Lower lobe of right lung (tissue), 2 donors: ENCODE data around the gene IRF1. TPM values are rescaled to one million over a fixed set of nuclear protein-coding genes. Genes with fewer than 3 reads are reported as not detected.

Source experiments
- ATAC-seq, 2 donors: fragments of 200-7000 bp; cut with Tn5 transposase; one replicate each; pipeline ENCODE4 v1.9.1; 2020 to 2022; ENCODE audit warnings: mild to moderate bottlenecking in 2 of 2, moderate library complexity in 2 of 2
- DNase-seq: peaks from one replicate; pipeline ENCODE4 v3.0.0-alpha.2; 2020
- H3K27ac ChIP-seq: fragments of 200-600 bp; one replicate; pipeline ENCODE4 v1.8.0; 2022
- H3K27me3 ChIP-seq: fragments of 200-600 bp; one replicate; pipeline ENCODE4 v1.8.0; 2022; ENCODE audit warnings: low read depth
- H3K36me3 ChIP-seq: fragments of 200-600 bp; one replicate; pipeline ENCODE4 v1.8.0; 2022; ENCODE audit warnings: mild to moderate bottlenecking
- H3K4me1 ChIP-seq: fragments of 200-600 bp; one replicate; pipeline ENCODE4 v1.8.0; 2022
- H3K4me3 ChIP-seq: fragments of 200-600 bp; one replicate; pipeline ENCODE4 v1.8.0; 2022; ENCODE audit warnings: mild to moderate bottlenecking
- H3K9me3 ChIP-seq: fragments of 200-600 bp; one replicate; pipeline ENCODE4 v1.8.0; 2022
- intact Hi-C: fragments of 100-400 bp; cut with DNase I; formaldehyde crosslinking; loops from one replicate; pipeline ENCODE4 v1.11.0; 2022
- total RNA-seq: library from RNA; stranded (reverse); fragmentation: NEBNext Ultra II Directional; extraction: Animal tissue kit (Norgen Biotek cat#: 25700); gene quantifications from one replicate; pipeline ENCODE4 v1.2.1, GENCODE V29; 2021
- TF ChIP-seq, protein P1 (sequence below): fragments of 200-600 bp; IDR thresholded peaks from one replicate; pipeline ENCODE4 v1.8.0; 2022; ENCODE audit warnings: antibody characterized with exemption, mild to moderate bottlenecking
- donor health status: DM: no; HTN: yes; CAD: no; lungs with severe emphysema.

Gene IRF1
- total RNA-seq, 1 donor from 2014 or later: 81.2 TPM

DNA sequence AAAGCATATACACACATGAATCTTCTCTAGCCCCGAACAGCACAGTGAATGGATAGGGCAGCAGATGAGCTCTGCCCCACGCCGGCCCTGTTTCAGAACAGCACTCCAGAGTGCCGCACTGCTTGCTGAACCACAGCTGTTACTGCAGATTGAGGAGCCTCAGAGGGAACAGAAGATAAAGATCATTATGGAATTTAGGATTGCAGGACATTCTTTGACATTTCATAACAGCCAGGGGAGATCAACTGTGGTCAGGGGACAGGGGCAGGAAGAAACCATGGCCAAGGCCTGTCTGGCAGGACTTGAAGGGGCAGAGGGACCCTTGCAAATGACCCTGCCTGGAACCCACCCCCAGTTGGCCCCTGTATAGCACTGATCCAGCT is 20.6 kb downstream of the IRF1 start:
- Histone ChIP-seq H3K4me3 (no peak overlapping the region), H3K27me3 (no peaks in the 10 kb centered on the region), H3K9me3 (no peaks in the 10 kb centered on the region), H3K36me3 (peaks cover 6% of the 10 kb centered on the region), H3K27ac (peak overlapping the region; percentile 48), H3K4me1 (peaks cover 78% of the 10 kb centered on the region)
- DNase-seq (no peak), ATAC-seq (no peak)
- TF ChIP-seq, protein P1, sequence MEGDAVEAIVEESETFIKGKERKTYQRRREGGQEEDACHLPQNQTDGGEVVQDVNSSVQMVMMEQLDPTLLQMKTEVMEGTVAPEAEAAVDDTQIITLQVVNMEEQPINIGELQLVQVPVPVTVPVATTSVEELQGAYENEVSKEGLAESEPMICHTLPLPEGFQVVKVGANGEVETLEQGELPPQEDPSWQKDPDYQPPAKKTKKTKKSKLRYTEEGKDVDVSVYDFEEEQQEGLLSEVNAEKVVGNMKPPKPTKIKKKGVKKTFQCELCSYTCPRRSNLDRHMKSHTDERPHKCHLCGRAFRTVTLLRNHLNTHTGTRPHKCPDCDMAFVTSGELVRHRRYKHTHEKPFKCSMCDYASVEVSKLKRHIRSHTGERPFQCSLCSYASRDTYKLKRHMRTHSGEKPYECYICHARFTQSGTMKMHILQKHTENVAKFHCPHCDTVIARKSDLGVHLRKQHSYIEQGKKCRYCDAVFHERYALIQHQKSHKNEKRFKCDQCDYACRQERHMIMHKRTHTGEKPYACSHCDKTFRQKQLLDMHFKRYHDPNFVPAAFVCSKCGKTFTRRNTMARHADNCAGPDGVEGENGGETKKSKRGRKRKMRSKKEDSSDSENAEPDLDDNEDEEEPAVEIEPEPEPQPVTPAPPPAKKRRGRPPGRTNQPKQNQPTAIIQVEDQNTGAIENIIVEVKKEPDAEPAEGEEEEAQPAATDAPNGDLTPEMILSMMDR: no peak
- intact Hi-C loops: no loop called here

DNA sequence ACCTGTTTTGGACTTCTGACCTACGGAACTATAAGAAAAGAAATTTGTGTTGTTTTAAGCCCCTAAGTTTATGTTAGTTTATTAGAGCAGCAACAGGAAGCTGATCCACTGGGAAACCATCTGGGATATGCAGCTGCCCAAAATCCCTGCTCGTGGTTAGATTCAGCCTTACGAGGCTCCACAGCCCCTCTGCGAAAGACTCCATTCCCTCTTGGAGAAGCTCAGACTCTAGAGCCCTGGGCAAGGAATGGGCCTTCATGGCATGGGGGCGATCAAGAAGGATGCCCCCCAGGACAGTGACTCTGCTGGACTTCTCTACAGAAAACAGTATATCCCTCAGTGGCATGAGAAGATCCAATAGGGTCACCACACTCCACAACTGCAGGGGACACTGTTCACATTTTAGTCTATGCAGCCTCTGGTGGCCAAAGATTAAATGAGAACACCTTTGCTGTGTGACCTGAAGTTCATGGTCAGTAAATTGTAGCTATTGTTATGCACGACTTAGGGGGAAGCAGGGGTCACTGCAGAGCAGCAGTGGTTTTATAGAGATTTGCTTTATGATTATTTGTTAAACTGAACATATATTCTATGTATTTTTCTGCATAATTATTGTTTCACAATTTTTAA is 21.1 kb downstream of the IRF1 start:
- DNase-seq: no peak
- Histone ChIP-seq H3K27me3 (no peaks in the 10 kb centered on the region), H3K9me3 (no peaks in the 10 kb centered on the region), H3K4me1 (peaks cover 80% of the 10 kb centered on the region), H3K4me3 (no peak overlapping the region), H3K27ac (peak overlapping the region; percentile 9), H3K36me3 (peaks cover 6% of the 10 kb centered on the region)
- TF ChIP-seq, protein P1: no peak
- ATAC-seq: no peak
- intact Hi-C loops: no loop called here

DNA sequence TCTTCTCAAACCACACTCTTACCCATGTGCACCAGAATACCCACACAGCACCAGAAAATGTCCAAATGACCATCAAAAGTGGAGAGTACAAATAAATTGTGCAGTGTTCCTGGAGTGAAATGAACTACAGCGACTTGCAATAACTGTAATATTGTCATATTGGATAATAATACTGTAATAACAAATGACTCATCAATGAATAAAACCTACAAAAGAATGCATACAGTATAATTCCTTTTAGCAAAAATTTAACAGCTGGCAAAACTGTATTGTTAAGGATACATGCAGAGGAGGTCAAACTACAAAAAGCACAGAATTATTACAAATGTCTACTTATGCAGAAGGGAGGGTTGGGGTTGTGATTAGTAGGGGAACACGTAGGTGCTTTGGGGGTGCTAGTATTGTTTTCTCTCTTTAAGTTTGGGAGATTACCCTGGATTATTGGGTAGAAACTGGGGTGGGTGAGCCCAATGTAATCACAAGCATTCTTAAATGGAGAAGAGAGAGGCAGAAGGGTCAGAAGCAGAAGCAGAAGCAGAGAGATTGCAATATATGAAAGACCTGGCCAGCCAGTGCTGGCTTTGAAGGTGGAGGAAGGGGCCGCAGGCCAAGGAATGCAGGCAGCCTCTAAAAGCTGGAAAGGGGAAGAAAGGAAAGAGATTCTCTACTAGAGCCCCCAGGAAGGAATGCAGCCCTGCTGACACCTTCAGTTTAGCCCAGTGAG is 21.8 kb downstream of the IRF1 start:
- intact Hi-C loops: no loop called here
- no peaks in the 10 kb centered on the region for H3K9me3 ChIP-seq
- DNase-seq: no peak
- H3K27ac ChIP-seq: peak overlapping the region; percentile 9
- H3K36me3 ChIP-seq: peaks cover 6% of the 10 kb centered on the region
- no peaks in the 10 kb centered on the region for H3K27me3 ChIP-seq
- ATAC-seq: no peak
- peaks cover 87% of the 10 kb centered on the region for H3K4me1 ChIP-seq
- TF ChIP-seq, protein P1: no peak
- H3K4me3 ChIP-seq: no peak overlapping the region

DNA sequence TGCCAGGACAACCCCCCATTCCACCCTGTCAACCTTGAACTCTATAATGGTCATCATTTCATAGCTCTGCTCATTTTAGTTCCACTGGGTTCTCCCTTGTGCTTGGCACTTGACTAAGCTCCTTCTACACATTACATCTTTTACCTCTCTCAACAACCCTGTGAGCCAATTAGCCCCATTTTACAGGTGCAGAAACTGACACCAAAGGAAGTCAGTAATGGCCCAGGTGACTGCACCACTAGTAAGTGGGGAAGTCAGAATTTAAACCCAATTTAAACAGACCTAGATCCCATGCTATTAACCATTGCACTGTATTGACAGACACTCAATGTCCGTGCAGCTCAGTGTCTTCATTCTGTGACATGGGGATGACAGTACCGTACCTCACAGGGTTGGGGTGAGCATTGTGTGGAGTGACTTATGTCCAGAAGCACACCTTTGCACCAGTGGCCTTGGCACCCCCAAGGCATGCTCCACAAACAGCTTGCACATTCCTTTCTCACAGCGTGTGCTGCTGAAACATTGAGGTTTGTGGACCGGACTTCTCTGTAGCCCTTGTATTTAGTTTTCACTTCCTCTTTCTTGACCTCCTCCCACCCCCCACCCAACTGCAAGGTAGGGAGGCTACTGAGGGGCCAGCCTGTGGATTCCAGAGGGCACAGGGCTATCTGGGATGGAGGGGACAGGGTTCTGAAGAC is 23.1 kb downstream of the IRF1 start:
- TF ChIP-seq, protein P1: no peak
- peak in 1 of 2 donors; percentile 27 for ATAC-seq
- Histone ChIP-seq H3K27ac (peak overlapping the region; percentile 81), H3K4me1 (peaks cover 96% of the 10 kb centered on the region), H3K4me3 (no peak overlapping the region), H3K27me3 (no peaks in the 10 kb centered on the region), H3K36me3 (peaks cover 6% of the 10 kb centered on the region), H3K9me3 (no peaks in the 10 kb centered on the region)
- no peak for DNase-seq
- intact Hi-C loops: no loop called here

DNA sequence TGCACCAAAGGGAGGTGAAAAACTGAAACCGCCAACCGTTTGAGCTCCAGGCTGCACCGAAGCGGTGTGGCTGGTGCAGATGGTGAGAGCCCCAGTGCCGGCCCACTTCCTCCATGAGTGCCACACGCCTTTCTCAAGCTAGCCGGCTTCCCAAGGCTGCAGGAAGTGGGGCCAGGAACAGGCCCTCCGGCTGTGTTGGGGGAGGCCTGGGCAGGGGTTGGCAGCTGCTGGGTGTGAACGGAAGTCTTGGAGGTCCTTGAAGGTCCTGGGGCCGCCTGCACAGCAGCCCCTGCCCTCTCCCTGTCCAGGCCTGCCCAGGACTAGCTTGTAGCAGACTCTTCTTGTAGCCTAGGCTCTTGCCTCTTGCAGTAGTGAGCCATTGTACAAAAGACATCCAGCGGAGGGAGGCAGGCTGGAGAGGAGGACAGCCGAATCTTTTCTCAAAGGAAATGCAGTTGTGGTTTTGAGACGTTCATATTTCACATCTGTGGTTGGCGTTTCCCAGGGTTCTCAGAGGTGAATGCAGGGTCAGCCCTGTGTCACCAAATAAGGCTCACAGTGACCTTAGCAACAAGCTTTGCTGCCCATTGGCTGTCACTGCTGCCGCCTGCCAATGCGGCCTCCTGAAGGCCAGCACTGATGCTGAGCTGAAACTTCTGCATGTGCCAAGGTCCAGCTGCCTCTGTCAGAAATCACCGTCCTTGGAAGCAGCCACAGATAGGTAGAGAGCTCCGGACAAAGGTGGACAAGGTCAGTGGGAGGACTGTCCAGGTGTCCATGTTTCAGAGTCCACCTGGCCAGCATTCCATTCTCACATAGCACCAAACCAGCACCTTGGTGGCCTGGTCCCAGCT is 23.9 kb downstream of the IRF1 start:
- H3K4me1 ChIP-seq: peaks cover 96% of the 10 kb centered on the region

More for the DNA sequence above, 23.9 kb downstream of the IRF1 start:
- H3K27ac ChIP-seq: peak overlapping the region; percentile 81
- TF ChIP-seq, protein P1: no peak
- intact Hi-C loops: no loop called here
- peak overlapping the region; percentile 21 for H3K4me3 ChIP-seq
- H3K36me3 ChIP-seq: peaks cover 6% of the 10 kb centered on the region
- H3K27me3 ChIP-seq: no peaks in the 10 kb centered on the region
- H3K9me3 ChIP-seq: no peaks in the 10 kb centered on the region
- ATAC-seq (peak; percentile 63 to 83), DNase-seq (peak; percentile 83)
